Measurements from ENCODE around the gene DPH7.

GRCh38 chr9:137547687-137548543 is 30.8 kb downstream of the DPH7 start:
- TF ChIP-seq CTCF (IDR thresholded peaks at IDR 0.05; ENCODE audit: borderline replicate concordance, extremely low read depth, low read length, poor library complexity, severe bottlenecking): no peak
- no peak for TF ChIP-seq EZH2 (IDR thresholded peaks at IDR 0.05; ENCODE audit: borderline replicate concordance, low read depth, low read length, severe bottlenecking)

Measured in DND-41 (cell line).